NCI-H2196 (cell line): ENCODE data around the gene JMJD8.

Source experiments
- DNase-seq: peaks from one replicate; lab custom pipeline; 2025; ENCODE audit not compliant: unreplicated experiment; lab: John Stamatoyannopoulos, UW

Gene JMJD8

GRCh38 chr16:666572-666971, 17.6 kb downstream of the JMJD8 start:
- no peak for DNase-seq

GRCh38 chr16:662597-662996, 21.5 kb downstream of the JMJD8 start:
- no peak for DNase-seq

GRCh38 chr16:662095-662494, 22.0 kb downstream of the JMJD8 start:
- DNase-seq, result no peak

- no peak for DNase-seq
These were observed 22.8 kb downstream of the JMJD8 start for GRCh38 chr16:661184-661821.

DNA sequence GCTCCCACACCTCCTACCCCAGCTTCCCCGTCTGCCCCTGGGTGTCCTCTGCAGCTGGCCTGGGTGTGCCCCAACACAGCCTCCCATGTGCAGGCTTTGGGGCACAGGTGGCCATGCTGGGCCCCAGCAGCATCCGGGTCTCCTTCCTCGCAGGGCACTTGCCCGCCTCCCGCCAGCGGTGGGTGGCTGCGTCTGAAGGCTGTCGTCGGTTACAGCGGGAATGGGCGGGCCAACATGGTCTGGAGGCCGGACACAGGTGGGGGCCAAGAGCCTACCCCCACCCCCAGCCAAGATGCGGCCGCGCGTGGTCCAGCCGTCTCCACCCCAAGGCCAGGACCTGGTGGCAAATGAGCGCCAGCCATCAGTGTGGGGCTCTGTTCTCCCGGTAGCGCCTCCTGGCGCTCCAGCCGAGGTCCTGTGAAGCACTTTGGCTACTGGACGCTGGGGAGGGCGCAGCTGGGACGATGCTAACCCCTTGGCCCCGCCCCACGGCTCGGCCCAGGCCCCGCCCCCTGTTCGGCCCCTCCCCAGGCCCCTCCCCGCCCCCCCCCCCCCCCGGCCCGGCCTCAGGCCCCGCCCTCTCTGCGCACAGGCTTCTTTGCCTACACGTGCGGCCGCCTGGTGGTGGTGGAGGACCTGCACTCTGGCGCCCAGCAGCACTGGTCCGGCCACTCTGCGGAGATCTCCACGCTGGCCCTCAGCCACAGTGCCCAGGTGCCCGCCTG, 23.5 kb downstream of the JMJD8 start:
- peak; percentile 96 for DNase-seq

DNA sequence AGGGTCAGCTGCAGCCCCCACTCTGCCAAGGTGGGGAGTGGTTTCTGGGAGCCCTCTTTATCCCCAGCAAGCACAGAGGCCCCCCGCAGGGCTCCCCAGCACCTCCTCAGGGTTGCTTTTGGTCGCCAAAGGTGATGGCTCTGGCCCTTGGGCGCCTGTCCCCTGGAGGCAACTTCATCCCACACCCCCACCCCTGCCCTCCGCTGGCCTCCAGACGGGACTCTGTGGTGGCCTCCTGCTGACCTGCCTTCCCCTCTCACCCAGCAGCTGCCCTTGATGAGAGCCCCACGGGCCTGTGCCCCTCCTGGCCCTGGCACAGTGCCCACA, 24.0 kb downstream of the JMJD8 start:
- DNase-seq, result no peak

DNA sequence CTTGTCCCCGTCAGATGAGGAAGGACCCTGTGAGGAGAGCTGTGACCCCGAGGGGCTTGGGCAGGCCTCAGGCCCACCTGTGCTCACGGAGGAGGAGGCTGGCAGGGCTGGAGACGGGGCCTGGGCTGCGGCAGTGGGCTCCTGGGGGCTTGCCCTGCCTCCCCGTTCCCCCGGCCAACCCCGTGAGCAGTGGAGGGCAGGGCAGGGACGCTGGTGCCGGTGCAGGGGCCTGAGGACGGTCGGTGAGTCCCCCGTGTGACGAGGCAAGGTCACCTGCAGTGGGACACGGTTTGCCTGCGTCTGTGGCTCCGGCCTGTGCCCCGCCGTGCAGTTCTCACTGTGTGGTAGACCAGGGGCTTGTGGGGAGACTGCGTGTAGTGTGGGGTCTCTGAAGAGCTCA, 24.5 kb downstream of the JMJD8 start:
- DNase-seq, result no peak

- DNase-seq, result no peak
These were observed 25.2 kb downstream of the JMJD8 start for GRCh38 chr16:658679-659571.

DNA sequence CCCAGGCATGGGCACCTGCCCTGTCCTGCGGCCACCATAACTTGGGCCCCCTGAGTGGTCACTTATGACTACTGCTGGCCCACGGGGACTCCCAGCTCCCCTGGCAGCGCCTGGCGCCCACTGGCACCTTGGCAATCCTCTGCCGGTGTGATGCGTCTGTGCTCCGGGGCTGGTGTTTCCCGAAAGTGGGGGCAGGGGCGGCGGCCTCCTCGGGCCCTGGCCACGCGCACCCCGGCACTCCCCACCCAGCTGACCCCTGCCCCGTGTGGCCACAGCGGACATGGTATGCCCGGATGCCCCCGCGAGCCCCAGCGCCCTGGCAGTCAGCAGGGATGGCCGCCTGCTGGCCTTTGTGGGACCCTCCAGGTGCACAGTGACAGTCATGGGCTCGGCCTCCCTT, 26.6 kb downstream of the JMJD8 start:
- no peak for DNase-seq

GRCh38 chr16:654034-654433, 30.1 kb downstream of the JMJD8 start:
- DNase-seq, result no peak

DNA sequence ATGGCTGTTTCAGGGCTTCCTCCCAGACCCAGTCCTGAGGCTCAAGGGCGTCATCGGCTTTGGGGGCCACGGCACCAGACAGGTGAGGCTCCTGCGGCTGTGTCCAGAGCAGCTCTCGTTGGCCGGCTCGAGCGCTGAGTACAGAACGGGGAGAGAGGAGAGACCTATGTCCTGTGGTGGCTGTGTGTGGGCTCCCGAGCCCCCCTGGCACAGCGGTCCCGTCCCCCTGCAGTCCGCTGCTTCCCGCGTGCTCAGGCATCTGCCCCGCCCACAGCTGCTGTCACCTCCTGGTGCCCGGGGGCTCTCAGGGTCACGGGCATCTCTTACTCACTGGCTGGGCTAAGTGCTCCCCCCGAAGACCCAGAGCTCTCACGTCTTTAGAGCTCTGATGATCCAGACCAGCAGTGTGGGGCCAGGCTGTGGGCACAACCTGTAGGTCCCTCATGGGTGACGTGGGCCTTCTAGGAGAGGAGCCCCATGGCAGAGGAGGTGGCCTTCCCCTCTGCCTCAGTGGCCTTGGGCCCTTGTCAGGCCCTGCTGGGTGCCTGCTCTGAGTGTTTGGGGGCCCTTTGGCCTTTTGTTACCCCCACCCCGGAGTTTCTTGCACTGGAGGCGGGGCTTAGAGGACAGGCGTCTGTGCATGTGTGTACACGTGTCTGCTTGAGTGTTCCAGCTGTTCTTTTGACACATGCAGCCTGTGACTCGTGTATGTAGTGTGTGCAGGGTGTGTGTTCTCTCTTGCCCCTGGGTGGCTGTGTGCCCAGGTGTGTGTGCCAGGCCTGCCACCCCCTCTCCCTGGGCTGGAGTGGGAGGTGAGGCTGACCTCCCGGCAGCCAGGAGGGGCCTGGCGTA, 31.5 kb downstream of the JMJD8 start:
- no peak for DNase-seq

DNA sequence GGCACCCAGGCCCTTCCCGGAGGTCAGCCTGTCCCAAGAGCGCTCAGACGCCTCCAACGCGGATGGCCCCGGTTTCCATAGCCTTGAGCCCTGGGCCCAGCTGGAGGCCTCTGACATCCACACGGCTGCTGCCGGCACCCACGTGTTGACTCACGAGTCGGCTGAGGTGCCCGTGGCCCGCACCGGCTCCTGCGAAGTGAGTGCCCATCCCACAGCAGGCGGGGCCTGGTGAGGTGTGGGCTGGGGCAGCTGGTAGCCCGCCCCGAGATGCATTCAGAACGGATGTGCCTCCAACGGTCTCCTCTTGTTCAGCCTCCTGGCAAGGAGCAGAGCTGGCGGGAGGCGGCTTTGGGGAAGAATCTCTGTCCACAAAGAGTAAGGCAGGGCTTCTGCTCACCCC, 32.3 kb downstream of the JMJD8 start:
- DNase-seq, result no peak

DNA sequence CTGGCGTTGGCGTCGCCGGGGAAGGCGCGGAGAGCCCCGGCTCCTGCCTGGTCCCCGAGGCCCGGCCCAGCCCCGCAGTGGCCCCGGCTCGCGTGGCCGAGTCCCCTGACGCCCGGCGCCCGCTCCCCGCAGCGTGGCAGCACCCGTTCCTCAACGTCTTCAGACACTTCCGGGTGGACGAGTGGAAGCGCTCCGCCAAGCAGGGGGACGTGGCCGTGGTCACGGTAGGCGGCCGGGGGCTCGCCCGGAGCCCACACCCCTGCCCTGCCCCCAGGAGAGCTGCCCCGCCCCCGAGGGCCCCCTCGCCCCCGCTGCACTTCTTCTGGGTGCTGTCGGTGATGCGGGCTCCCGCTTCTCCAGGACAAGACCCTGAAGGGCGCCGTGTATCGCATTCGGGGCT, 34.5 kb downstream of the JMJD8 start:
- no peak for DNase-seq

GRCh38 chr16:648781-649589, 35.1 kb downstream of the JMJD8 start, which contains the start of gene WDR90:
TSS of gene WDR90 (plus strand) at chr16:649365. CDS start at chr16:649417, 52 bp downstream.
- DNase-seq, result peak; percentile 98

DNA sequence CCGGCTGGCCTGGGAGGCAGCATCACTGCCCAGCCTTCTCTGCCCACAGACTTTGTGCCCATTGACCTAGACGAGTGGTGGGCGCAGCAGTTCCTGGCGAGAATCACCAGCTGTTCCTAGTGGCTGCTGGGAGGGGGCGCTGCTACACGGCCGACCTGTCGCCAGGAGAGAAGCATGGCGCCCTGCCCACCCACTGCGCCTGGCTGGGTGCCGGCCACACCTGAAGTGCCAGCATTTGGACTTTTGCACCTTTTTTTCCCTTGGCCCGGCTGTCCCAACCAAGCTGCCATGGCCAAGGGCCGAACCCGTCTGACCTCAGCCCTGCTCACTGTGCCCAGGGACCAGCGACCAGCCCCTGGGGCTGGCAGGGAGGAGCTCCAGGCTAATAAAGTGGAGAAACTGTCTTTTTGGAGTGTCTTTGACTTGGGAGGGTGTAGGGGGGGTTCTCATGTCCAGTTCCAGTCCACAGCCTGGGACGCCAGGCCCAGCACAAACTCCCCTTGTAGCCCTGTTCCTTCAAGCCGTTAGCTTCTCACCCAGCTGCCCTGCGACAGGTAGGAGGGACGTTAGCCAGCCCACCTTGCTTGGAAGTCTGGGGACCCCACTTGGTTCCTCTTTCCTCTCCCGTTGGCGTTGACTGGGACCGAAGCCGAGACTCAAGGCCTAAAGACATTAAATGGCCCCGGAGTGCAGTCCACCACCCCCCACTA, 35.9 kb downstream of the JMJD8 start:
- peak; percentile 76 for DNase-seq

GRCh38 chr16:647173-647902, 36.8 kb downstream of the JMJD8 start:
- no peak for DNase-seq

GRCh38 chr16:646679-647172, 37.4 kb downstream of the JMJD8 start:
- no peak for DNase-seq

DNA sequence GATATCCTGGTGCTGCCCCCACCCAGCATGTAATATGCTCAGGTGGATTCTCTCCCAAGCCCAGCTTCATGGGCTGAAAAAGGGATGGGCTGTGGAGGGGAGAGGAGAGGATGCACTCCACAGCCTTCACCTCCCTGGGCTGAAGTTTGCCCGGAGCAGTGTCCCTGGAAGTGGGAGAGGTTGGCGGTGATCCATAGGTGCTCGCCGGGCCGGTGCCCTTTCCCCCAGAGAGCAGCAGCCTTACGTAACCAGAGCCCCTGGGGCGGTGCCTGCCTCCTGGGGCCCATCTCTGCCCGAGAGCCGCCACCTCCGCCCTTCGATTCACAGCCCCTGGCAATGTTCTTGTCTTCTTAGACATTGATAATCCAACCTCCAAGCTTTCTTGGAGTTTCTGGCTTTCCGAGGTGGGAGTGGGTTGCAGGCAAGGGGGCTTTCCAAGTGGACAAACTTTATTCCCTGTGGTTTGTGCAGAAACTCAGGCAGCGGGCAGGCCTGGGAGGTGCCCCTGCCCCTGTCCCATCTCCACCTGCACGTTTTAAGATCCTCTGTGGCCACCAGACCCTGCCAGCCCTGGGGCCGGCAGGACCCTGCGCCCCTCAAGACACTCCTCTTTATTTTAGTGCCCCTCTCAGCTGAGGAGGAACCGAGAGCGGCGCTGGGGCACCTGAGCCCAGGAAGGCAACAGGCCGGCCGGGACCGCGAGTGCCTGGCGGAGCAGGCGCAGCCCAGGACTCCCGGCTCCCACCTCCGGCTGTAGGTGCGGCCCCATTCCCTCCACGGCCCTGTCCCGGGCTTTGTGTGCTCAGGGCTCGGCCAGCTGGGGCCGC, 38.1 kb downstream of the JMJD8 start:
- no peak for DNase-seq
